ENCODE results near the gene CNTNAP4. TPM values are rescaled to one million over a fixed set of nuclear protein-coding genes. Genes with fewer than 3 reads are reported as not detected.

CNTNAP4 gene
- total and polyA plus RNA-seq, 4 donors, result 0.06 to 0.09 TPM; not detected in 2

DNA sequence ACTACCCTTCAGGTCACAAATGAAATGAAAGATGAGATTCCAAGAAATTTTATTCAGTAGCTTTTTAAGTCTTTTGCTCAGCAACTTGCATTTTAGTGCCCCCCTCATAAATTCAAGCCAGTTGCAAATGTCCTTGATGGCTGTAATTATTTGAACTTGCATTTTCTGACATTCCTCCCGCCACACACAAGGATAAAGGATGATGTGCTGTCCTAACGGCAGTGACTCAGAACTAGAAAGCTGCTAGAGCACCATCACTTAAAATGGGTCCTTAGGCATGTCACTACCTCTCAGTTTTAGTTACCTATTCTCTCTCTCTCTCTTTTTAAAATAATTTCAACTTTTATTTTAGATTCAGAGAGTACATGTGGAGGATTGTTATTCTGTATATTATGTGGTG is 306.7 kb downstream of the CNTNAP4 start (continued):
- TF ChIP-seq REST (IDR thresholded peaks at IDR 0.05) (no peak), HNF4A (conservative IDR thresholded peaks at IDR 0.05) (no peak), GABPA (IDR thresholded peaks at IDR 0.05 in 1 of 2, conservative IDR thresholded peaks at IDR 0.05 in 1 of 2) (no peak), EGR1 (IDR thresholded peaks at IDR 0.05; ENCODE audit: low read depth in 2 of 2) (no peak), FOXA2 (IDR thresholded peaks at IDR 0.05) (no peak), FOXA1 (IDR thresholded peaks at IDR 0.05) (no peak)

DNA sequence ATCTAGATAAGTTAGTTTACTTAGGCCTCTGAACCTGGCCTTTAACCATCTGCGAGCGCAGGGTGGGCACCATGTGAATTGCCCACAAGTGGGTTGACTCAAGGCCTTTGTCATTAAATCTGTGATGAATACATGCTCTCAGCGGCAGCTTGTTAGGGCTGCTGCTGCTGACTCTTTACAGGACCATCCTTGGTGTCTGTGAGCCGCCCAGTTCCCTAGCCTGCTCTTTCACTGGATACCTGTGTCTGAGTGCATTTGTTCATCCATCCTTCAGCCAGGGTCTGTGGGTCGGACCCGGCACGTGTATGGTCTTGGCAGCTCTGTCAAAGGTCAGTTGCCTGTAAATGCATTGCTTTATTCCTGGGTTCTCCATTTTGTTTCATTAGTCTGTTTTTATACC is 321.3 kb downstream of the CNTNAP4 start:
- Histone ChIP-seq H3K27me3 (ENCODE audit: control insufficient read depth in 4 of 4, insufficient read depth in 4 of 4, low read length in 3 of 4) (no peaks in the 10 kb centered on the region), H3K36me3 (ENCODE audit: control insufficient read depth in 4 of 4, insufficient read depth in 3 of 4, low read depth in 1 of 4, low read length in 3 of 4) (no peaks in the 10 kb centered on the region), H3K27ac (ENCODE audit: low read depth in 1 of 2, low read length in 2 of 2) (no peak overlapping the region), H3K9me3 (ENCODE audit: control insufficient read depth in 4 of 4, low read length in 3 of 4) (no peaks in the 10 kb centered on the region), H3K4me3 (ENCODE audit: low read depth in 1 of 3, low read length in 3 of 3) (no peak overlapping the region), H3K9ac (ENCODE audit: low read depth in 1 of 2, low read length in 2 of 2) (no peak overlapping the region), H3K4me1 (ENCODE audit: control insufficient read depth in 4 of 4, insufficient read depth in 4 of 4, low read length in 3 of 4) (no peaks in the 10 kb centered on the region)
- WGBS, result 93% methylated on average over 7 of the region's 7 CpGs
- TF ChIP-seq HNF4G (IDR thresholded peaks at IDR 0.05), result no peak
- TF ChIP-seq TAF1 (conservative IDR thresholded peaks at IDR 0.05), result no peak
- TF ChIP-seq, protein P1, sequence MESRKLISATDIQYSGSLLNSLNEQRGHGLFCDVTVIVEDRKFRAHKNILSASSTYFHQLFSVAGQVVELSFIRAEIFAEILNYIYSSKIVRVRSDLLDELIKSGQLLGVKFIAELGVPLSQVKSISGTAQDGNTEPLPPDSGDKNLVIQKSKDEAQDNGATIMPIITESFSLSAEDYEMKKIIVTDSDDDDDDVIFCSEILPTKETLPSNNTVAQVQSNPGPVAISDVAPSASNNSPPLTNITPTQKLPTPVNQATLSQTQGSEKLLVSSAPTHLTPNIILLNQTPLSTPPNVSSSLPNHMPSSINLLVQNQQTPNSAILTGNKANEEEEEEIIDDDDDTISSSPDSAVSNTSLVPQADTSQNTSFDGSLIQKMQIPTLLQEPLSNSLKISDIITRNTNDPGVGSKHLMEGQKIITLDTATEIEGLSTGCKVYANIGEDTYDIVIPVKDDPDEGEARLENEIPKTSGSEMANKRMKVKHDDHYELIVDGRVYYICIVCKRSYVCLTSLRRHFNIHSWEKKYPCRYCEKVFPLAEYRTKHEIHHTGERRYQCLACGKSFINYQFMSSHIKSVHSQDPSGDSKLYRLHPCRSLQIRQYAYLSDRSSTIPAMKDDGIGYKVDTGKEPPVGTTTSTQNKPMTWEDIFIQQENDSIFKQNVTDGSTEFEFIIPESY (IDR thresholded peaks at IDR 0.05), result no peak
- TF ChIP-seq YY1 (IDR thresholded peaks at IDR 0.05), result no peak
- no peak for TF ChIP-seq RXRA (IDR thresholded peaks at IDR 0.05)
- TF ChIP-seq CTCF (IDR thresholded peaks at IDR 0.05; ENCODE audit: low read depth, low read length, missing input control), result no peak
- no peak for TF ChIP-seq RAD21 (IDR thresholded peaks at IDR 0.05)
- TF ChIP-seq HNF4A (conservative IDR thresholded peaks at IDR 0.05), result no peak
- TF ChIP-seq, protein P2, sequence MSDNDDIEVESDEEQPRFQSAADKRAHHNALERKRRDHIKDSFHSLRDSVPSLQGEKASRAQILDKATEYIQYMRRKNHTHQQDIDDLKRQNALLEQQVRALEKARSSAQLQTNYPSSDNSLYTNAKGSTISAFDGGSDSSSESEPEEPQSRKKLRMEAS (IDR thresholded peaks at IDR 0.05), result no peak
- no peak for TF ChIP-seq JUND (IDR thresholded peaks at IDR 0.05)
- no peak for TF ChIP-seq SP1 (IDR thresholded peaks at IDR 0.05)
- TF ChIP-seq FOXA1 (IDR thresholded peaks at IDR 0.05), result no peak
- no peak for TF ChIP-seq NR2F2 (IDR thresholded peaks at IDR 0.05)
- TF ChIP-seq EGR1 (IDR thresholded peaks at IDR 0.05; ENCODE audit: low read depth in 2 of 2), result no peak
- no peak for TF ChIP-seq FOXA2 (IDR thresholded peaks at IDR 0.05)
- TF ChIP-seq GABPA (IDR thresholded peaks at IDR 0.05 in 1 of 2, conservative IDR thresholded peaks at IDR 0.05 in 1 of 2), result no peak
- no peak for TF ChIP-seq REST (IDR thresholded peaks at IDR 0.05)
- no peak for TF ChIP-seq ATF3 (IDR thresholded peaks at IDR 0.05)
- no peak for DNase-seq (ENCODE audit: low spot score)

All from liver (tissue), 9 donors.